Skin of body (tissue), 2 donors: Measurements from ENCODE around the gene MGST2. TPM values are rescaled to one million over a fixed set of nuclear protein-coding genes. Genes with fewer than 3 reads are reported as not detected.

Experiments
- DNase-seq: peaks from one replicate; lab custom pipeline; 2025; lab: John Stamatoyannopoulos, UW
- total RNA-seq: library from RNA; depleted of rRNA; stranded (reverse); fragments of >200 nt; gene quantifications from one replicate; pipeline ENCODE4 v1.2.3, GENCODE V29; 2014

MGST2 gene
- total RNA-seq, 1 donor from 2014 or later: 27.8 TPM

DNA sequence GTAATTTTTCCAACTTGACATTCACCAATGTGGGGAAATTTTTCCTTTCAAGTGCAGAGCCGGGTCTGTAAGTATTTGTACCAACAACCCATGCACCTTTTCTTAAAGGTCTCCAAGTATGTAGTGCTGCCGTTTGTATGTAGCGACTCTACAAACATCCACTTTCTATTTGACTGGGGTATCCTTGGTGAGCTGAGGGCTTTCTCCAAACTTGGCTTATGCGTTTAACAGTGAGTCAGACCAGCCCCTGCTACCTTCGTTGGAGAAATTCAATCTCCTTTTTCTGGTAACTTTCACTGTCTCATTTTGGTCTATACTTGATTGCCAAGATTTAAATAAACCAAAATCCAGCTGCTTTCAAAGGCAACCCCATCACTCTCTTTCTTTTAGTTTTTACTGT, 34.9 kb downstream of the MGST2 start:
- no peak for DNase-seq

DNA sequence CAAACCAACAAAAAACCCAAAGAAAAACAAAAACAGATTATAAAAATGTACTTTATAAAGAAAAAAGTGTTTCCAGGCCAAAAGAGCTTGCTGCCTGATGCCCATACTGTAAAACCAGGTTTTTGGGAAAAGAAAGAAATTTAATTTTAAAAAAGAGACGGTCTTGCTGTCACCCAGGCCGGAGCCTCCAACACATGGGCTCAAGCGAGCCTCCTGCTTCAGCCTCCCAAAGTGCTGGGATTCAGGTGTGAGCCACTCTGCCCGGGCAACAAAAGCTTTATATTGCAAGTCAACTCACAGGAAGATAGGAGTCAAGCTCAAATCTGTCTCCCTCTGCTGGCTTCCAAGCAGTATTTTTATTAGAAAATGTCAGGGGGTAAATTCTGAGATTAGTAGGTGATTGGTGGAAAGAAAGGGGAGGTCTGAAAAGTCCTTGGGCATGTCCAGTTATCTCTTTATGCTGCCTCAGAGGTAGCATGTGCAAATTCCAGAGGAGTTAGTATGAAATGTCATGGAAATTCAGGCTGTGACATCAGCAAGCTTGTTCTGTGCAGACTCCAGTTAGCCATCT, 39.4 kb downstream of the MGST2 start:
- no peak for DNase-seq

DNA sequence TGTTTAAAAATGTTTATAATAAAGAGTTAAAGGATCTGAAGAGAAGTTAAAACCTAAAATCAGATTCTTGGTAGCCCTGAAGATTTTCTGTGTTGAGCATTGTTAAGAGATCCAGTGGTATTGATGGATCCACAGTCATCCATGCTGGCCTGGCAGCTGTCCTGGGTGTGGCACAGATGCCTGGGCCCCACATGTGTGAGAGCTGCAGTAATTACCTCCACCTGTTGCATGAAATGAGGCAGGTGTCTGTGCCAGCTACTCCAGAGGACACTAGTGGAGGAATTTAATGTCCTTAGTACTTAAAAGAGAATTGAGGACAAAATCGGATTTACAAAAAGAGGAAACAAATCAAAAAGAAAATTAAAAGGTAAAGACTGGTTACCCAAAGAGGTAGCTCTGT, 44.0 kb downstream of the MGST2 start:
- no peak for DNase-seq

DNA sequence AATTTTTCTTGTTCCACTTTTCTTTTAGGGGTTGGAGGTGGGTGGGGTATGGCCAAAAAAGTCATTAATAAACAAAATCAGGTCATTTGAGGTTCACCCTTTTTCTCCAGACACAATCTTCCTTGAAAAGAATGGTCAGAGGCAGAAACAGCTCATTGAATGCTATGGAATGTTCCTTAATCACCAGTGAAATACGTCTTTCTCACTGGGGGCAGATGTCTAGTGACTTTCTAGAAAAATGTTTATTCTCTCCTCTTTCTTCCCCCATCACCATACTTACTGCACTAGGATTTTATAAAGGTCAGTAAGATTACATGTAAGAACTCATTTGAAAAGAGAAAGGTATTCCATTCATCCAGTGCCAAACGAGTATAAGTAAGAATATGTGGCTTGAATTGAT, 44.5 kb downstream of the MGST2 start:
- no peak for DNase-seq

DNA sequence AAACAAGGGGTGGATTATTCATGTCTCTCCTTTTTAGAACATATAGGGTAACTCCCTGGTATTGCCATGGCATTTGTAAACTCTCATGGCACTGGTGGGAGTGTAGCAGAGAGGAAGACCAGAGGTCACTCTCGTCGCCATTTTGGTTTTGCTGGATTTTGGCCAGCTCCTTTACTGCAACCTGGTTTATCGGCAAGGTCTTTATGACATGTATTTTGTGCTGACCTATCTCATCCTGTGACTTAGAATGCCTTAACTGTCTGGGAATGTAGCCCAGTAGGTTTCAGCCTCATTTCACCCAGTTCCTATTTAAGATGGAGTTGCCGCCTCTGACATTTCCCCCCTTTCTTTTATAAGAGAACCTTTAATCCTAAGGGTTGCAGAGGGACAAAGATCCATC, 45.8 kb downstream of the MGST2 start:
- no peak for DNase-seq

DNA sequence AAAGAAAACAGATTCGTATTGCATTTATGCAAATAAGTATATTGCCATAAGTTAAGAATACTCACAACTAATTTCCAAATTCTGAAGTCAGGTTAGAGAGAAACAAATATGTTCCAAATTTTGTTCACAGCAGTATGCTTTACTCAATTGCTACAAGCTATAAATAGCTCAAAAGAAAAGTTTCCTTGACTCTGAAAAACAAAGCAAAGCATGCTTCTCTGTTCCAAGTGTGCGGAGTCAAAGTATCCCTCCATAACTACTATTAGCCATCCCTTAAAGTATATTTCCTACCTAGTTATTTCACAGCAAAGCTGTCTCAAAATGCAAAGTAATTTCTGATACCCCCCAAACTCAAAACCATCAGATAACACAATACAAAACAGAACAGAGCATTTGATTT, 47.3 kb downstream of the MGST2 start:
- no peak for DNase-seq

DNA sequence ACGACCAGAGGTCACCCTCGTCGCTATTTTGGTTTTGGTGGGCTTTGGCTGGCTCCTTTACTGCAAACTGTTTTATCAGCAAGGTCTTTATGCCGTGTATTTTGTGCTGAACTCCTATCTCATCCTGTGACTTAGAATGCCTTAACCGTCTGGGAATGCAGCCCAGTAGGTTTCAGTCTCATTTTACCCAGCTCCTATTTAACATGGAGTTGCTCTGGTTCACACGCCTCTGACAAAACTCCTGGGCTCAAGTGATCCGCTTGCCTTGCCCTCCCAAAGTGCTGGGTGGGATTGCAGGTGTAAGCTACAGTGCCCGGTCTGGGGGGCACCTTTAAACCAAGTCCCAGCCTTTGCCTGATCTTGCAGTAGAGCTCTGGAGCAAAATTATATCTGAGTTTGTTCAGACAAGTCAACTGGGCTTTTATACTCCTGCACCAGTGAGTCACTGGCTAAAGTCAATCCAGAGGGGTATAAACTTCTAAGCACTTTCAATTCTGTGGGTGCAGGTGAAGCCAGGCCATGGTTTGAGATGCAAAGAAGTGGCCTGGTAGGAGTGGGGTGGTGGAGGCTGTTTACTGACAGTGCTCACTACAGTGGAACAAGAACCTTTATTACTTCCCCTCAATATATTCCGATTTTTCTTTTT, 50.2 kb downstream of the MGST2 start:
- DNase-seq: no peak

DNA sequence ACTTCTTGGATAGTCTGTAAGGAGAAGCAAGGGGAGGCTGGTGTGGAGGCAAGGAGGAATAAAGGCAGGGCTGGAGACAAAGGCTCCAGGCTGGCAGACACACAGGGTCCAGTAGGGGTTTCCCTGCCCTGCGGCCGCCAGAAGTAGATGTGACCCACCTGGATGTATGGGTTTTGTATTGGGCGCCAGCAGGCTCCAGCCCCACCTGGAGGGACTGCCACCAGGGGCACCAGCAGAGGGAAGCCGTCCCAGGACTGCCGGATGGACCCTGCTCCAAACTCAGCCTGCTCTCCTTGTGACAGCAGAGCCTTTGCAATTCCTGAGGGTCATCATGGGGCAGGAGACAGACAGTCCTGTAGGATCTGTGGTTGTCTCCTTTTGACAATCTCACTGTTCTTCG, 52.7 kb downstream of the MGST2 start:
- DNase-seq: no peak

DNA sequence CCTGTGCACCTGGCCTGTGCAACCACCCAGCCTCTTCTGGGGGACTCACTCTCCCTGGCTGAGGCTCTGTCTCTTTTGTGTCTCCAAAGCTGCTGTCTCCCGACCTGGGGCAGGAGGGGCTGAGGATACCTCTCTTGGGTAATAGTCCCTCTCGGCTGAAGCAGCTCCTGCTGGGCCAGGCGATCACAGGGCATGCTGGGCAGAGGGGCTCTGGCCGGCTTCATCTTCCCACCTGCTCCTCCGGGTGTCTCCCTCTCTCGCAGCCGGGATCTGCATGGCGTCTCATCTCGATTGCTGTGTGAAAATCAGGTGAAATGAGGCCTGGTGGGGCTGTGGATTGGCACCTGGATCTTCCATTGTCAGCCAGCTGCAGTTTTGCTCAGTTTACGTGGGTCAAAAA, 53.2 kb downstream of the MGST2 start:
- no peak for DNase-seq

DNA sequence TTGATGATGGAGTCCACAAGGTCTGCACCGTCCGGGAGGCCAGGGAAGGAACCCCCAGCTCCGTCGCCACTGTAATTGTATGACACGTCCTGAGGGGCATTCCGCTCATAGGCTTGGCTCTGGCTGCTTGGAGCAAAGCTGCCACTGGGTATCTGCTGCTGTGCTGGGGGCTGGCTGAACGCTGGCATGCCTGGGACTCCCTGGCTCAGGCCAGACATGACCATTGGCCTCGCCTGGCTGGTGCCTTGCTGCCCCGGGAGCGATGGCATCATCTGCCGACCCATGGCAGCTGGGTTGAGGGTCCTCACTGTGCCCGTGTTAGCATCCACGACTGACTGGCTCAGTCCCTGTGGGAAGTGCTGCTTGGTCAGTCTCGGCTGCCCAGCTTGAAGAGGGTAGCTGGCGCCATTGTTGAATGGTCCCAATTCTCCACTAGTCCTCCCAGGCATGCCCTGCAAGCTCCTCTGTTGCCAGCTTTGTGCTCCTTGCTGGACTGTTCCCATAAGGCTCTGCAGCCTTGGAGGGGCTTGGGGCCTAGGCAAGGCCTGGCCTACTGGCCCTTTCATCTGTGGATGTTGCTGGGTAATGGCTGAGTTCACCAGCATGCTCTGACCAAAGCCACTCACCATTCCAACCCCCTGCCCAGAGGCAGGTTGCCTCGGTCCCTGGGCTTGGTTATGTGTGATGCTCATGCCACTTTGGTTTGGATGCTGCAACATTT, 53.9 kb downstream of the MGST2 start:
- DNase-seq: no peak

DNA sequence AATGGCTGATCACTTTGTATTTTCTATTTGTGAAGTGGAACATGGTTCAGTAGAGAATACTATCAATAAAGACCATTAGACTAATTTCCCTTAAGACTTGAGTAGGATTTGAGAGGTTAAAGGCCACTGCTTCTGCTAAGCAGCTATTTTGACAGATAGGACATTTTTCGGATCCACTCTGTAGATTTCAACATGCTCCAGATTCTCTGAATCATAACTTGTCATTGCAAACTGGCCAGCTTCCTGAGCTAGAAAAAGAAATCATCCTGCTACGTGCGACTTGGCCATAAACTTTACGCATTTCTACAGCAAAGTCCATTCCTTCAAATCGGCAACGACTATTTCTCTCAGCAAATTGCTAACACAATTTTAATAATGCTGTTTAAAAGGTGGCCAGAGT, 55.2 kb downstream of the MGST2 start:
- DNase-seq: no peak

DNA sequence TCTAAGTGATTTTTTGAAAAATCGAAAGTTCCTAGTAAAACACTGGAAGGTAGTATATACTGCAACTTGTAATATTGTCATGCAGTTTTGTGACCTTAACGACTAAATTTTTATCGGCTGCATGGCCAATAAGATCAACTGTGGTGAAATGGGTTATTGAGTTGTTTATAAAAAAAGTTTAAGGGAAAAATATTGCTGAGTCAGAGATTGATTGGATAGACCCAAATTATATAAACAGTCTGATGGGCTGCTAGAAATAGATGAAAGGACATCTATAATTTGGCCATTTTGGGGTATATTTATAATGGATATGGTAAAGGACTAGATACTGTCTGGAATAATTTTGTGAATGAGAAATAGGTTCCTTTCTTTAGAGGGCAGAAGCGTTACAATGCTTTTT, 56.2 kb downstream of the MGST2 start:
- no peak for DNase-seq

DNA sequence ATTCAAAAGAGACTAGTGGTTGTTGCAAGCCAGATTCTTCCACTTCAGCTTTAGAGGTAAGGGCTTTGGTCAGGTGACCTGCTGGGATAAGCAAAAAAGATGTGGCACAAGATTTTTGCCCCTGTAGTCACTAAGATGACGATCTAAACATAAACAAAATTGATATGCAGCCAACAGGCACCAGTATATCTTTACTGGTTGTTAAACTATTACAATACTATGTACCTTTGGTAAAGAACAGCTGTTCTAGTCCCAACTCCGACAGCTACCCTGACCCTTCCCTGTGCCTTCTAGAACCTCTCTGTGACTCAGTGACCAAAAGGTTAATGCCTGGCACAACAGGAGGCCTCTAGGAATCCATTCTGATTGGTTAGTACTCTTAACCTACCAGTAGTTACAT, 59.6 kb downstream of the MGST2 start:
- no peak for DNase-seq

DNA sequence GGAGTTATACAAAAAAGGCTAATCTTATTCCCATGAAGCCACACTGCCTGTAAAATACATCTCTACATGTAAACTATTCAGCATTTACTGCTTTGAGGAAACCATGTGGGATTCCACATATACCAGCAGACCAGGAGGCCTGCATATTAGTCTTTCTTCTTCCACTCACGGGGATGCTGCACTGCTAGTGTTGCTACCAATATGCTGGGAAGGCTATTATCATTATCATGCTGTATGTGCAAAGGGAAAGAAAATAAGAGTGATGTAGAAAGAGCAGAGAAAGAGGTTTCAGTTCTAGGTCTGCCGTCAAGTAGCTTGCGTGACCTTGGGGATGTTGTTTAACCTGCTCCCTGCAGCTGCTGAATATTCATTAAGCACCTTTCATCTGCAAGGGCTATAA, 61.0 kb downstream of the MGST2 start:
- no peak for DNase-seq

DNA sequence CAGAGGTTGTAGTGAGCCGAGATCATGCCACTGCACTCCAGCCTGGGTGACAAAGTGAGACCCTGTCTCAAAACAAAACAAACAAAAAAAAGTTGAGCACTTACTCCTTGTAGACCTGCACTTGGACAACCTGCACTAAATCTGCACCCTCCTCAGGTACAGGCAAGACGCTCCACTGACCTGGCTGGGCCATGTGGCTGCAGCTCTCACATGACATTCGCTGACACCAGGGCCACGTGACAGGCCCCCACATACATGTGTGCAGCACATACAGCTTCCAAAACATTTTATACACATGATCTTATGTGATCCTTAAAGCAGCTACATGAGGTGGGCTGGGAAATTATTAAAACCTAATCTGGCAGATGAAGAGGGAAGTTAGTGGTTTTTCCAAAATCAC, 62.5 kb downstream of the MGST2 start:
- no peak for DNase-seq

DNA sequence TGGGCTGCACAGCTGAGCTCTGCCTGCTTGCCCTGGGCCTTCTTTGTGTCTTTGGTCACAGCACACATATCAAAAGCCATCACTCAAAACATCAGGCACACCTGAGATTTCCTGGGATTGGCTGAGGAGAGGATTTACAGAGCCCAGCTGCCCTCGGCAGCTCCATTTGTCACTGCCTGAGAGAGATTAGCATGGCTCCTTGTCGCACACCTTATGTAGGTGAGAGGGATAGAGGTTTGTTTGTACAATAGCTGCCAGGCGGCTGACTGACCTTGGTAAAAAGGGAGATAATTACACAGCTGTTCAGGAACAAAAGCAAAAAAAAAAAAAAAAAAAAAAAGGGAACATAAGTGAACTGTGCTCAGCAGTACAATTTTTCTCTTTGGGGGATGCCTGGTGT, 63.2 kb downstream of the MGST2 start:
- DNase-seq: no peak

DNA sequence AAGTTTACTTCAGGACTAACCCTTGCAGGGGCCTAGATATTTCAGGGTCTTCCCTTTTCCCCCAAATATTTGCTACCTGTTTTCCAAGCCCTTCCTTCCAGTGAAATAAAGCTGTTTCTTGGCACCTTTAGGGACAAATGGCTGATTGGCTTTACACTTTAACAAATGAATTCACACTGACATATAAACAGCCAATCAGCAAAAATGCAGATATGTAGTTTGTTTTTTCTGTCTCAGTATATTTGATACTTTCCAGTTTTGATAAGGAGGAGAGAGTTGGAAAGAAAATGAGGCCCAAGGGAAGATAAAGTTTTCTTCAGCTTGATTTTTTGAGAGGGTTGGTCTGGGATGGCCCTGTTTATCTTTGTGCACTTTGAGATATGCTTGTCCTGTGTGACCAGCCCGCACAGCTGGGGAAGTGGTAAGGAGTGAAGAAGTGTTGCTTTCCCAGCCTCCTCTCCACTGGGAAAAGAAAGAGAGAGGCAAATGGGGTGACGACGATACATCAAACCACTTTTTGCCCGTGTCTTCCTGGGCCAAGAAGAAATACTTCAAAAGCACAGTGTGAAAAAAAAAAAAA, 67.5 kb downstream of the MGST2 start:
- DNase-seq: no peak

DNA sequence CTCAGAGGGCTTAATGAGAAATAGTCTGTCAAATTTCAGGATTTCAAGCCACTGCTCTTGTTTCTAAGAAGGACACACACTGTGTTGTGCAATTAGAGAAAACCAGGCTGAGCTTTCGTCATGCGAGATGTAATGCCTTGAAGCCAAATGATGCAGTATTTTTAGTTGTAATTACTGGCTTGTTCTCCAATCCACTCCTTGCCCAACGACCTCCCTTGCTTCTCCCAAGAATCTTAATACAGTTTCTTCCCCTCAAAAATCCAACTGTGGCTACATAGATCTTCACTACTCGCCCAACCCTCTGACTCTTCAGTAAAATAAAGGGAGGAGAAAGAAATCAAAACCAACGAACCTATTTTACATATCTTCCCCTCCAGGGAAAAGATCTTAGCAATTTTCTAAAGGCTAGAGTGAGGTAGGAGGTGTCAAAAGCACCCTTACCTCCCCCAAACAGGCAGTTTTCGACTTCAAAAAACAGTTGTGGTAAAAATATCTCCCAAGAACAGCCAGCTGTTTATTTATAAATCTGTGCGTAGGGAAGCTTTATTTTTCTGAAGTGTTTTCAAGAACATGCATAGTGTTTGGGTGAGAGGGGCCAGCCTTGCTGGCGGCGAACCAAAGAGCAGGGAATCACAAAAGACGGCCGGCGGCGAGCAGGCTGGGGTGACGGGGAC, 68.7 kb downstream of the MGST2 start:
- peak; percentile 59 for DNase-seq

DNA sequence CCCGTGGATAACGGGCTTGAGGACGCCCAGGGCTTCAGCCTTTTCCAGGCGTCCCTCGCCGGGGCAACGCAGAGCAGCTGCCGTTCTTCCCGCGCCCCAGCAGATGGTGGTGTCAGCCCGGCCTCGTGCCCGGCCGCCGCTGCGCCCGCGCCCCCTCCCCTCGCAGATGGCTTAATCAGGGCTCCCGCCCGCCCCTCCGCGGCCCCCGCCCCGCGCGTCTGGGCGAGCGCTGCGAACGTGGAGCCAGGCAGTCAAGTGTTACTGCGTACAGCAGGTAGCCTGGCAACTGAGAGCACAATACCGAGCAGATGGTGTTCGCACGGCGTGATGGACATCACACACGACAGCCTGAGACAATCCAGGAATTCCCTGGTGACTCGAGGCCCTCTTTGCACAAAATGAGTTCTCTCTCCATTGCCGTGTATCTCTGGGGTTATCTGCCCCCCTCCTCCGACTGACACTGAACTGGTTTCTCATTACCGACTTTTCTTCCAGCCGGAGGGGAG, 69.3 kb downstream of the MGST2 start:
- peak; percentile 92 for DNase-seq

DNA sequence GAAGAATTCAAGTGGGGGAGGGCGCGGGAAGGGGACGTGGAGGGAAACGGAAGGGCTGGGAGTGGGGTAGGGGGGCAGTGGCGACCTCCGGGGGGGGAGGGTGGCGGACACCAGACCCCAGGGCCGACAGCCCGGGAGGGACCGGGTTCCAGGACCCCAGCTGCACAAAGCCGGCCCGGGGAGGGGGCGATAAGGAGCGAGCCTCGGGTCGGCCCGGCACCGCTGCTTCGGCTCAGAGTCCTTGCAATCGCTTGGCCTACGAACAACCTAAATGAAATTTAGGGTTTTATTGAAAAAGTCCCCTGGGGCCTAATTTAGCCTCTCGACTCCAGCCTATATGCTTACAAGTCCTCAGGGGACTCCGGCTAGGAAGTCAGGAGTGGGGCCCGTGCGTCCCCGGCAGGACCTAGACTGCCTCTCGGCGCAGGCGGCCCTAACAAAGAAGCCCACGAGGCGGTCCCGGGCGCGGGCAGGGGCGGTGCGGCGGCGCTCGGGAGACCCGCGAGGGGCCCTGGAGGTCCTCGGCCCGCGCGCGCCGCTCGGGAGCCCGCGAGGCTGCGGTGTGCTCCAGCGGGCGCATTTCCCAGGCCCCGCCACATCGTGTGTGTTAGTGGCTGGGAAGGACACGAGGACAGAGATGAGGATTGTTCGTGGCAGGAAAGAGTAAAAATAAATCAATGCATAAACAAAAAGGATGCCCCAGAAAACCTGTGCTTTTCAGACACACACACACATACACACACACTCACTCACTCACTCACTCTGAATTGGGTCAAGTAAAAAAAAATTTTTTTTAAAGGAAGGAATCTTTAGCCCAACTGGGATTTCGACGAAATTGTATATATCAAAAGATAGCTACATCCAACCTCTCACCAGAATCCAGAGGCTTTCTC, 70.0 kb downstream of the MGST2 start:
- no peak for DNase-seq

DNA sequence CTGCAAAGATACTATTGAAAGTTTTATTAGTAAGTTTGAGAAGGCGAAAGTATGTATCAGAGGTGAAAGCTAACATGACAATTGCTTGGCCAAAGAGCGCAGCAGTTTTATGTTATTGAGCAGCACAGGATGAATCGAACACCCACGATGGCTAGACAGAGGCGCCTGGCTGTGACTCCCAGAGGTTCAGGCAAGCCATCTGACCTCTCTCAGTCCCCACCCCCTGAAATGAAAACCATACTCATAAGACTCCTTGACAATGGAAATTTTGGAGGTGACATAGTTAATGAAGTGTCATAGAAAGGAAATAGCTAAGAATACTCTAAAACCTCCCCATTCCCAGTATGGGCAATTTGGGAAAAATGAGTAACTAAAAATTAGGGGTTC, 70.6 kb downstream of the MGST2 start:
- peak; percentile 20 for DNase-seq
